ENCODE results near the gene WHRN. TPM values are rescaled to one million over a fixed set of nuclear protein-coding genes. Genes with fewer than 3 reads are reported as not detected.

The WHRN gene
- total and polyA plus RNA-seq, 2 of the 13 experiments (the other 11 are each of a cell fraction or from before 2014, with no cell fraction given), result 2.3 to 5.3 TPM

DNA sequence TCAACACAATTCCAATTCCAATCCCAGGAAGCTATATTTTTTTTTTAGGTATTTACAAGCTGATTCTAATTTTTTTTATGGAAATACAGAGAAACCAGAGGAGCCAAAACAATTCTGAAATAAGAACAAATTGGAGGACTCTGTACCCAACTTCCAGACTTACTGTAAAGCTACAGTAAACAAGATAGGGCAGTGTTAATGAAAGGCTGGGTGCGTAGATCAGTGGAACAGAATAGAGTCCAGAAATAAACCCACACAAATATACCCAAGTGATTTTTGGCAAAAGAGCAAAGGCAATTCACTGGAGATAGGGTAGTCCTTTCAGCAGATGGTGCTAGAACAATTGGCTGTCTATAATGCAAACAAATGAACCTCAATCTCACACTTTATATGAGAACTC, 50.6 kb downstream of the WHRN start (continued):
- TF ChIP-seq, protein P1, sequence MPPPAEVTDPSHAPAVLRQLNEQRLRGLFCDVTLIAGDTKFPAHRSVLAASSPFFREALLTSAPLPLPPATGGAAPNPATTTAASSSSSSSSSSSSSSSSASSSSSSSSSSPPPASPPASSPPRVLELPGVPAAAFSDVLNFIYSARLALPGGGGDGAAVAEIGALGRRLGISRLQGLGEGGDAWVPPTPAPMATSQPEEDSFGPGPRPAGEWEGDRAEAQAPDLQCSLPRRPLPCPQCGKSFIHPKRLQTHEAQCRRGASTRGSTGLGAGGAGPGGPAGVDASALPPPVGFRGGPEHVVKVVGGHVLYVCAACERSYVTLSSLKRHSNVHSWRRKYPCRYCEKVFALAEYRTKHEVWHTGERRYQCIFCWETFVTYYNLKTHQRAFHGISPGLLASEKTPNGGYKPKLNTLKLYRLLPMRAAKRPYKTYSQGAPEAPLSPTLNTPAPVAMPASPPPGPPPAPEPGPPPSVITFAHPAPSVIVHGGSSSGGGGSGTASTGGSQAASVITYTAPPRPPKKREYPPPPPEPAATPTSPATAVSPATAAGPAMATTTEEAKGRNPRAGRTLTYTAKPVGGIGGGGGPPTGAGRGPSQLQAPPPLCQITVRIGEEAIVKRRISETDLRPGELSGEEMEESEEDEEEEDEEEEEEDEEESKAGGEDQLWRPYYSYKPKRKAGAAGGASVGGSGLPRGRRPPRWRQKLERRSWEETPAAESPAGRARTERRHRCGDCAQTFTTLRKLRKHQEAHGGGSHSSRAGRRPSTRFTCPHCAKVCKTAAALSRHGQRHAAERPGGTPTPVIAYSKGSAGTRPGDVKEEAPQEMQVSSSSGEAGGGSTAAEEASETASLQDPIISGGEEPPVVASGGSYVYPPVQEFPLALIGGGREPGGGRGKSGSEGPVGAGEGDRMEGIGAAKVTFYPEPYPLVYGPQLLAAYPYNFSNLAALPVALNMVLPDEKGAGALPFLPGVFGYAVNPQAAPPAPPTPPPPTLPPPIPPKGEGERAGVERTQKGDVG (CRISPR knock-in tag; IDR thresholded peaks at IDR 0.05; ENCODE audit: borderline replicate concordance), result no peak
- TF ChIP-seq, protein P2, sequence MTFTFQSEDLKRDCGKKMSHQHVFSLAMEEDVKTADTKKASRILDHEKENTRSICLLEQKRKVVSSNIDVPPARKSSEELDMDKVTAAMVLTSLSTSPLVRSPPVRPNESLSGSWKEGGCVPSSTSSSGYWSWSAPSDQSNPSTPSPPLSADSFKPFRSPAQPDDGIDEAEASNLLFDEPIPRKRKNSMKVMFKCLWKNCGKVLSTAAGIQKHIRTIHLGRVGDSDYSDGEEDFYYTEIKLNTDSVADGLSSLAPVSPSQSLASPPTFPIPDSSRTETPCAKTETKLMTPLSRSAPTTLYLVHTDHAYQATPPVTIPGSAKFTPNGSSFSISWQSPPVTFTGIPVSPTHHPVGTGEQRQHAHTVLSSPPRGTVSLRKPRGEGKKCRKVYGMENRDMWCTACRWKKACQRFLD (CRISPR knock-in tag; IDR thresholded peaks at IDR 0.05; ENCODE audit: borderline replicate concordance), result no peak
- TF ChIP-seq SATB2 (CRISPR knock-in tag; IDR thresholded peaks at IDR 0.05), result no peak
- no peak for TF ChIP-seq ZBTB44 (CRISPR knock-in tag; IDR thresholded peaks at IDR 0.05)
- 0 out of 2 replicates have a peak, but pooled peaks have one; percentile 23 for TF ChIP-seq ZNF629 (CRISPR knock-in tag; conservative IDR thresholded peaks at IDR 0.05)
- TF ChIP-seq, protein P3, sequence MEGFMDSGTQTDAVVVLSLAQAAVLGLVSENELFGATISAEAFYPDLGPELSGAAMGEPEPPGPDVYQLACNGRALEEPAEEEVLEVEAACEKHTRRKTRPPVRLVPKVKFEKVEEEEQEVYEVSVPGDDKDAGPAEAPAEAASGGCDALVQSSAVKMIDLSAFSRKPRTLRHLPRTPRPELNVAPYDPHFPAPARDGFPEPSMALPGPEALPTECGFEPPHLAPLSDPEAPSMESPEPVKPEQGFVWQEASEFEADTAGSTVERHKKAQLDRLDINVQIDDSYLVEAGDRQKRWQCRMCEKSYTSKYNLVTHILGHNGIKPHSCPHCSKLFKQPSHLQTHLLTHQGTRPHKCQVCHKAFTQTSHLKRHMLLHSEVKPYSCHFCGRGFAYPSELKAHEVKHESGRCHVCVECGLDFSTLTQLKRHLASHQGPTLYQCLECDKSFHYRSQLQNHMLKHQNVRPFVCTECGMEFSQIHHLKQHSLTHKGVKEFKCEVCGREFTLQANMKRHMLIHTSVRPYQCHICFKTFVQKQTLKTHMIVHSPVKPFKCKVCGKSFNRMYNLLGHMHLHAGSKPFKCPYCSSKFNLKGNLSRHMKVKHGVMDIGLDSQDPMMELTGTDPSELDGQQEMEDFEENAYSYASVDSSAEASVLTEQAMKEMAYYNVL (CRISPR knock-in tag; IDR thresholded peaks at IDR 0.05; ENCODE audit: borderline replicate concordance), result no peak
- no peak for TF ChIP-seq TCF7 (IDR thresholded peaks at IDR 0.05; ENCODE audit: low read depth)
- TF ChIP-seq MTA1 (CRISPR knock-in tag; IDR thresholded peaks at IDR 0.05; ENCODE audit: borderline replicate concordance), result no peak
- TF ChIP-seq ZNF549 (CRISPR knock-in tag; IDR thresholded peaks at IDR 0.05), result no peak
- TF ChIP-seq ZBTB20 (CRISPR knock-in tag; IDR thresholded peaks at IDR 0.05; ENCODE audit: borderline replicate concordance, low read depth), result no peak
- peak; percentile 50 for TF ChIP-seq FOXA3 (CRISPR knock-in tag; IDR thresholded peaks at IDR 0.05)
- no peak for TF ChIP-seq FOXA1 (IDR thresholded peaks at IDR 0.05)
- TF ChIP-seq FOXA1 (CRISPR knock-in tag; IDR thresholded peaks at IDR 0.05), result 0 out of 2 replicates have a peak, but pooled peaks have one; percentile 25
- TF ChIP-seq ZNF362 (CRISPR knock-in tag; IDR thresholded peaks at IDR 0.05; ENCODE audit: borderline replicate concordance), result no peak
- no peak for TF ChIP-seq SOX13 (IDR thresholded peaks at IDR 0.05)
- 0 out of 4 replicates have a peak, but pooled peaks of 1 of the 2 experiments have one; percentile 26 for TF ChIP-seq SOX13 (CRISPR knock-in tag; conservative IDR thresholded peaks at IDR 0.05 in 1 of 2, IDR thresholded peaks at IDR 0.05 in 1 of 2)
- TF ChIP-seq KDM6A (CRISPR knock-in tag; IDR thresholded peaks at IDR 0.05; ENCODE audit: low read depth), result 0 out of 2 replicates have a peak, but pooled peaks have one; percentile 32
- TF ChIP-seq KLF15 (CRISPR knock-in tag; IDR thresholded peaks at IDR 0.05; ENCODE audit: borderline replicate concordance), result no peak
- no peak for TF ChIP-seq ZNF343 (CRISPR knock-in tag; IDR thresholded peaks at IDR 0.05)

Measured in HepG2 (cell line).